NCI-H2029 (cell line): ENCODE results near the gene SPEF2.

Source experiments
- DNase-seq: peaks from one replicate; lab custom pipeline; 2025; lab: John Stamatoyannopoulos, UW

SPEF2 gene

DNA sequence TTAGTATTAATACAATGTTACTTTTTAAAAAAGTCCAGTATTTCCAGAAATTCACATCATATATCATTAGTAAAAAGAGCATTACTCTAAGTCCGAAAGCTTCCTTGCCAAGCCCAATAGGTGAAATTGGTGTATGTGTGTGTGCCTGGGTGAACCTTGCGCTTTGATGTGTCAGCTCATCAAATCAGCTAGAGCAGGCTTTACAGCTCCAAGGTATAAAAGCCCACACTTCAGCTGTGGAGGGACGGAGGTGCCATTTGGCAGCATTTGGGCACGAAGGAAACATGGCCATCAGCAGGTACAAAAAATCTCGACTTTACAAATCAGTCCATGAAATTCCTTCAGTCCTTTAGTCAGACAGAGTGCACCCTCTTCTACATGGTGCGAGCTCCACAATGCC, 162.6 kb downstream of the SPEF2 start:
- DNase-seq = no peak

DNA sequence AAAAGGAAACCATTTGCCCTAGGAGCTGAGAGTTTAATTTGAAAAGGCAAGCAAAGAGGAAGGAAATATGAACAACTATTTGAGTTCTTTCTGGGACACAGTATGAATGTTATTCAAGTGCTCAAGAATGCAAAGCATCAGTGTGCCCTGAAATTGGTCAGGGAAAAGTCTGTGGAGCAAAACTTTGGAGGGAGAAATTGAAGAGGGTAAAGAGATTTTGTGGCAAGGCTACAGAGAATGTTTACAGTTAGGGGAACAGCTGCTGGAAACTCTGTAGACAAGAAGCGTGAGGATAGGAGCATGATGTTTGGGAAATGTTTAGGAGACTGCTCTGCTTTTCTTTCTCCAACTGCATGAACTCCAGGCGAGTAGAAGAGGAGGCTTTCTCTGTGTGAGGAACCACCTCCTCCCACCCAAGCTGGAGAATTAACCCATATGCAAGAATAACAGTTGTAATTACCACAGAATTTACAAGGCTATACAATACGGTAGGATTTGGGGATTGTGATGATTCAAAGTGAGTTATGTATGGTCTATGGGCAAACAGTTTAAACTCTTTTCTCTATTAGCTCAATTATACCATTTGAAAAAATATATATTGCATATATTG, 163.6 kb downstream of the SPEF2 start:
- DNase-seq = no peak

DNA sequence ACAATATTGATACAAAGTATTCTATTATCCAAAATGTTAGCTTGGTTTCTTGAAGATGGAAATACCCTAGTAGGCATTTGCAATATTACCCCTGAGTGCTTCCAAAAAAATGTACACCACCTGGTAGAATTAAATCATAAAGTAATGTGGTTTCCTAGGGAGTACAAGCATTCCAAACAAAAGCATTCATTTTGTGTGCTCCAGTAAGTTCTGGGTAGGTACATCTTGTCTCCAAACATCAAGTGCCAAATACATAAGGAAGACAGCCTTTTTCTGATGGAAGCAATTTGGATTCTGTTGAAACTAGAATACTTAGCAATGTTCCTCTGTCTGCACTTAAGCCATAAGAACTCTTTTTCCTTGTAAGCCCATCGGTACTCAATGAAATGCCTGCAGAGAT, 165.9 kb downstream of the SPEF2 start:
- no peak for DNase-seq

DNA sequence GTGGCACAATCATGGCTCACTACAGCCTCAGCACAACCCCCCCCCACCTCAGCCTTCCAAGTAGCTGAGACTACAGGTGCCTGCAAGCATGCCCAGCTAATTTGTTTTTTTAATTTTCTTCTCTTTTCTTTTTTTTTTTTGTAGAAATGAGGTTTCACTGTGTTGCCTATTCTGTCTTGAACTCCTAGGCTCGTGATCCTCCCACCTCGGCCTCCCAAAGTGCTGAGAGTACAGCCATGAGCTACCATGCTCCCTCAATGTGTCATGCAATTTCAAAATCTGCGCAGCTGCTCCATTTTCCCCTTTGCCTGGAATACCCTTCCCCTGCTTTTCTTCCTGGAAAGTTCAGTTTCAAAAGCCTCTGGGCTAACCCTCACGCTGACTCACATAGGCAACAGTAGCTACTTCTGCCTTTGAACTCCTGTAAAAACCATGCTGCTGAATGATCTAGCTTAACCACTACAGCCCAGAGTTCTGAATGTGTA, 168.0 kb downstream of the SPEF2 start:
- DNase-seq = no peak

DNA sequence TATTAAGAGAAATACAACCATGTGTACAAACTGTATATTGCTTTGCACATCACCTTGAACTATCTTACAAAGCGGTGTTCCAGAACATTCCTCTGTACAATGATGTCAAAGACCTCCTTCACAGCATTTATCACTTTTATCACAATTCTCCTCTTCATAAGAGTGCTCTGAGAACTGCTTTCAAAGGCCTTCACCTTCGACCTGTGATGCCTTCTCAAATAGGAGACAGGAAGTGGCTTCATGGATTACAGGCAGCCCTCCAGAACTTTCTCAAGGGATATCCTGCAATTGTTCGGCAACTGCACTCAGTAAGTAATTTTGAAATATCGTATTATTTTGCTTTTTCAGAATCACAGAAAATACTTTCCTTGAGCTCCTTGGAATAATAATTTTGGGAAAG, 171.1 kb downstream of the SPEF2 start:
- no peak for DNase-seq

DNA sequence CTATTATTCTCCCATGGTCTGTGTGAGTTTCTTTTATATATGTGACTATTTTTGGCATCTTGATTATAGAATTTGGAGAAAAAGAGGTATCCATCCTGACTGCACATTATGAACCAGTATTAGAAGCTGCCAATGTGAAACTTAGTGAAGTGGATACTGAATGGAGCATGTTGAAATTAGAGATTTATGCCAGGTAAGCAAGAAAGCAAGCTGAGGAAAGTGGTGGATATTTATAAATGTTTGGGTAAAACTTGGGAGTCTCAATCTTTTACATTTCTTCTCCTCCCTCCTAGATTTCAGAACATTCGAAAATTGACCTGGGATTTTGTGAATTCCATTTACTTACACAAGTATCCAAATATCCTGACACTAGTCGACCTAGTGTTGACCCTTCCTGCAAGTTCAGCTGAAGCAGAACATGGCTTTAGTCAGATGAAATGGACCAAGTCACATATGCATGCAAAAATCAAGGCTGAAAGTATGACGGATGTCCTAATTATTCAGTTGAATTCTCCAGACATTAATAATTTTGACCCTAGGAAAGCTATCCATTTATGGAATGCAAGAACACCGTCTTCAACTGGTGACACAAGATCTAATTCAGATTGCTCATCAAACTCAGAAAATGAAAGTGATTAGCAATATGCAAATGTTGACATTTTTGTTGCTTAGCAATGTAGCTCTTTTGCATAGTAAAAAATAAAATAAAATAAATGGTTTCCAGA, 172.2 kb downstream of the SPEF2 start:
- DNase-seq = no peak

DNA sequence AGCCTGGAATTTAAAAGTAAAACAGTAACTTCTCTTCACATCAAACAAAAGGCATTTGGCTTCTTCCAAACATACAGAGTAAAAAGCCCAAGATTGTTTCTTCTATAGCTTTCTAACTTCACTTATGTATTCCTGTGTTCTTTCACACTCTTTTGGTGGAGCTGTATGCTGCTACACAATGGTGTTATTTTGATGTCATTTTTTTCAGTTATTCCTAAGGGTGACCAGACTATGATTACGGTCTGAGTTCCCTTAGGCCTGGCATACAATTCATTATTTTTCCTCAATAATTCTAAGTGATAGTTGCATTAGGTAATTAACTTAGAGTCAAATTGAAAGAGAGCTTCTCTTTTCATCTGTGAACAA, 172.8 kb downstream of the SPEF2 start:
- DNase-seq = no peak

DNA sequence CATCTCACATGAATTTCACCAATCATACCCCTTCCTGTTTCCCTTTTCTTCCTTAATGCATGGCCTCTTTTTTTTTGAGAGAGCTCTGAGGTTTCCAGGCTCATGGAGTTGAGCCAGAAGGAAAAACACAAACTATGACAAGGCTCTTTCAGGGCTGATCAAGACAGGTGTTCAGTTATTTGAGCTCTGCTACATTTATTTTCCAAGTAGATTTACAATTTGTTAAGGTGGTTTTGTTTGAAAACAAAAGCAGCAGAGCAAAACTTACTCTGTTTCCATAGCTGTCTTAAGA, 176.6 kb downstream of the SPEF2 start:
- DNase-seq = no peak

DNA sequence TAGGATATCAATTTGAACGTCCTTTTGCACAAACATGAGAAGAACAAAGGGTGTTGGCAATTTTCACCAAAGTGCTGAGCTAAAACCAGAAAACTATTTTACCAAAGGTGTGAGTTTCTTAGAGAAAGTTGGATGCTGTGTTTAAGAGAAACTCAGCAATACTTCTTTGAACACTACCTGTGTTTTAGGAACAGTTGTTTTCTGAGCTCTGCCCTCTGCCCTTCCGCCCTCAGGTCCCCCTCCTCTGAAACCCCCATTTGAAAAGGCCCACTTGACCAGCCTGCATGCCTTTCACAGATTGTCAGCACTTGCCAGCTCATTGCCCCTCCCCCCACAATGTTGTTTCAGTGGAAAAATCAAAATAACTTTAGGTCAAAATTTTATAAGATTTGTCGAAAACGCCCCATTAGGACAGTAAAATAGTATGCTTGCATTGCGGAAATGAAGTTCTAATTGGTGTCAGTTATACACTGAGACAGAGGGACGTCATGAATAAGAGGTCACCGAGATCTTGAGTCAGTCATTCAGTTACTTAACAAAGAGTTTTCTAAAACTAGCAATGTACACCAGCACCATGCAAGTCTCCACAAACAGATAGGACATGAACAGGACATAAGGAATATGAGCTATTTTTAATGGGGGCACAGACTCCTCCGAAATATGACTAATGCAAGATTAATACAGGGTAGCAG, 177.2 kb downstream of the SPEF2 start:
- no peak for DNase-seq

DNA sequence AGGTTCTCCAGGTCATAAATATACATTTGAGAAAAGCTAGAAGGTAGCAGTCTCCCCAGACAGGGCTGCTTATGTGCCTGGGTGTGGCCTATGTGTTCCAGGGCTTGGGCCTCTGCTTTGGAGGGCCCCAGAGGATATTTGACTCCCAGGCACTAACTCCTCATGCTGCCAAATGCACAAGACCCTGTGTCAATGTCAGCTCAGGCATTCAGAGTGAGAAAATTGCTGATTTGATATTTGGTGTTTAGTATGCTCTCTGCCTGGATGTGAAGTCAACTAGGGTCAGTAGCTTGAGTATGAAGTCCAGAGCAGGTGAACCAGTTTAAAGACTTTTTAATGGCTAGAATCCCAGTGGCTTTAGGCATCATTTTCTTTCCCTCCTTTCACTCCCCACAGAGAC, 181.5 kb downstream of the SPEF2 start:
- no peak for DNase-seq

DNA sequence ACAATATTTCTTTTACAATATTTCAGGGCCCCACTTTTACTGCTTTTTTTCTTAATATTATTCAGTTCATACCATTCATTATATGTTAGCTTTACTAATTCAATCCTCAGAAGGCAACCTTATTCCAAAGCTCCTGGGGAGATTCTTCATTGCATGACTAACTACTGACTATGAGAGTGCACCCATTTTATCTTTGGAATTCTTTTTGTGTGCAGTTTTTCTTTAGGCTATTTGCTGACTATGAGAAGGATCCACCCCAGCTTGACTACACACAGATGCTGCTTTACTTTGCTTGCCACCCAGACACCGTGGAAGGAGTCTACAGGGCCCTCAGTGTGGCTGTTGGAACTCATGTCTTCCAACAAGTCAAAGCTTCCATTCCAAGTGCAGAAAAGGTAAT, 182.1 kb downstream of the SPEF2 start:
- no peak for DNase-seq

DNA sequence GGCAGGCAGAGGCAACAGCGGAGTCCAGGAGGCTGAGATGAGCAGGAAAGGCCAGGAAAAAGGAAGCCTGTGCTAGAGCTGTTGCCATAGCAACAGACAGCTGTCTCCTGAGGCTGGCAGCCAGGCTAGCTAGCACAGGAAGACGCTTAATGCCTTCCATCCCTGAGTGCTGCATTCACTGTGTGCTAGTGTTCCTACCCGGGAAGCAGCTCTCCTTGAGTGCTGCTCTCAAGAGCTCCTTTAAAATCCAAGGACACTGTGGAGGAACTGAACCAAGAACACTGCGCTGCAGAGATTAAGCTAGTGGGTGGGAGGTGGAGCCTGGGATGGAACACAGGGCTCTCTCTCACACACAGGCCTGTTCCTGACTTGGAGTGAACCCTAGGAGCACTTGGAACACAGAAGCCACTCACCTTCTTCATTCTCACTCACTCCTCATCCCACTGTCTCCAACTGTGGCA, 185.6 kb downstream of the SPEF2 start:
- DNase-seq = peak; percentile 64

DNA sequence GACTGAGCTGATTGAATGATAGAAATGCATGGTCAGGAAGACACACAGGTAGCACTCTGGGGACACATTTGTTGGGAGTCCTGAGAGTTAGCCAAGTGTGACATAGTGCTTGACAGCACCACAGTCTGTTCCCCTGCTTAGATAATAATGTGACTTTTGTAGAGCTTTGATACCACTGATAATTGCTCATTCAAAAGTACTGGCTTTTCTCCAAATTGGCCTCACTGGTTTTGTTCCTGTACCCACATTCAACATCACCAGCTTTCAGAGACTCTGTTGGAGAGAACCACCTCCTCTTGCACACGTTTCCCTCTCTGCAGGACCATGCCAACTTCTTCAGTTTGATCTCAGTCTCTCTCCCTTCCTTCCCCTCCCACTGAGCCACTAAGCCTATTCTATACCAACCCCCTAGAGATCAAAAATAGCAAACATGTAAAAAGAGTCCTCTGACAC, 186.6 kb downstream of the SPEF2 start:
- DNase-seq = no peak

DNA sequence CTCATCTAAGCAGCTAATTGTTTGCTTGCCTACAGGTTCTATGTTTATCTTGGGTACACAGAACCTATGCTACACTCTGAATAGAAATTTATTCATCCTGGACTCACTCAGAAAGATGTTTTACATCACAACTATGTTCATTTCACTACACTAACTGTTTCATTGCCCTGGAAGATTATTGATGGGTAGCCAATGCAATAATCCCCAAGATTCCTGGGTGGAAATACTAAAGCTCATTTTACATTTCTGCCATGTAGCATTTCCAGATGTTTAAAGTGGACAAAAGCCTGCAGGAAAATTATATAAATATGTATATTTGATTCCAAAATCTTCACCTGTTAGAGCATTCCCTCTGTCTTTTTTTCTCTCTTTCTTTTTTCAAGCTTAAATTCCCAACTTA, 187.2 kb downstream of the SPEF2 start:
- no peak for DNase-seq

DNA sequence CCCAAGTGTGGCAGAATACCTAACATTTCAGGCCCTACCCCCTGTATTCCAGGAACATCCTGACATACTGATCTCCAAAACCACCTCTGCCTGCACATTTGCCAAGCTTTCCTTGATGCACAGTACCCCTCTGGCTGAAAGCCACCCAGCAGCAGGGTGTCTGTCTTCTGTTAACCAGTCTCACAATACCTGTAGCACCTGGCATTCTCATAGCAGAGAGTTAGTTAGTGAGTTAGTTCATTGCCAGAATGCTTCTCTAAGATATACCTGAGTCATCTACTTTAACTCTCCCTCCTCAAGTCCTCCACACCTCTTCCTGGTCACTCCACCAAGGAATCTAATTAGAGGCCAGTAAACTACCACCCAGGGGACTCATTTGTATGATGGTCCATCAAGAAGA, 192.9 kb downstream of the SPEF2 start:
- no peak for DNase-seq

DNA sequence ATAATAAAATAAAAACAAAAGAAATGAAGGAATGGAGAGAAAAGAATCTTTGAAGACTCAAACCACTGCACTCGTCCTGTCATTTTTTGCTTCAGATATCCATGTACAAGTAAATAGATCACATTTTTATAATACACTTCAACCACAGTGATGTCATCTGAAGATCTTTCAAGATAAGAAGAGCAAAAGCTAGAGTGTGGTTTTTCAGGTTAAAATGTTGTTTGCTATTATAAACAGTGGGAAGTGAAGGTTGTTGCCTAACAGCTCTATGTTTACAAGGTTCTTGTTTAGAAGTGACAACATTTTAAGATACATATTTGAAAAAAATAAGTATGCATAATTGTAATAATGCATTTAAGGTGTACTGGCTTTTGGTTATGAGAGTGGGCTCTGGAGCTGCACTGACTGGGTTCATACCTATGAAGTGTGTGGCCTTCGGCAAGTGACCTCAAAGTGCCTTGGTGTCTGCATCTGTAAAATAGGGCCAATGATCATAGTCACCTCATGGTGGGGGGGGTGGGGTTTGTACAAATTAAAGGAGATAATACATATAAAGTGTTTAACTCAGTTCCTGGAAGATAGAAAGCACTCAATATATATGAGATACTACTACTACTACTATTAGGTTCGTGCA, 193.6 kb downstream of the SPEF2 start:
- no peak for DNase-seq

DNA sequence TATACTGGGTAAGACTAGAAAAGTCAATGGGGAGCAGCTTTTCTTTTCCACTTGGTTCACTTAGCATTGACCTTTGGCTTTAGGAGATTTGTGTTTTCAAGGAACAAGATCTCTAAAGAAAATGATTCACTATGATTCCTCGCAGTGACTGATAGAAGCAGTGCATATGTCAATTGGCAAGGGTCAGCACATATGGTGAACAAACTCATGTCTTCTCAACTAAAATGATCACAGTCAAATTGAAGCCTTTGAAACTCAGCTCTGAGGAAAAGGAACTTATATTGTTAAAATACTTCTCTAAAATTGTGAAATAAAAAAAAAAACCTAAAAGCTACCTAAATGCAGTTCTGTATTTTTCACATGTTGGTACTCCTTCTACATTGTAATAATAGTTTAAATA, 195.9 kb downstream of the SPEF2 start:
- DNase-seq = no peak

DNA sequence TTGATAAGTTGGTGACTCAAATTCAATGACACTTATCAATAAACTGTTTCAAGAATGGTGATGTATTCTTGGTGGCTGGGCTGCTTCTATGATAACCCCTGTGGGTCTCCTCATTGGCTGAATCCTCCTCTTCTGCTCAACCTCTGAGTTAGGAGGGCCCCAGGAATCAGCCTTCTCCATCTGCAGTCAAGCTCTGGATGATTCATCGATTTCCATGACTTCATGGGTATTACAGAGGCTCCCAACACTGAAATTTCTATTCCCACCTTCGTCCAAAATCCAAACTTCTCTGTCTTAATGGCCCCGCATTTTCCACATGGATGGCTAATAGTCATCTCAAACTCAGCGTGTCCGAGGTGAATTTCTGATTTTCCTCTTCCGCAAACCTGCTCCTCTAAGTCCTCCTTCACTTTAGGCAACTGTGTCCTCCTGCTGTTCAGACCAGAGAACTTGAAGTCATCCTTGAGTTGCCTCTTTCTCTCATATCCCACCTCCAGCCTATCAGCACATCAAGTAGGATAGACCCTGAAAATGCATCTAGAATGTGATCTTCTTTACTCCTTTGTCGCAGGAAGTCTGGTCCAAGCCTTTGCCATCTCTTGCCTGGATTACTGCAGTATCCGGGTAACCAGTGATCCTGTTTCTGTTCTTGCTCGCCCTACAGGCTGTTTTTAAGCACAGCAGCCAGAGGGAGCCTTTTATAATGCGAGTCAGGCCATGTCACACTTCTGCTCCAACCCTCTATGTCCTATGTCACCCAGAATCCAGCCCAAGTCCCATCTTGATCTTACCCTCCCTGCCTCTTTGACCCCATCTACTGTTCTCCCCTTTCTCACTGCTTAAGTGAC, 197.7 kb downstream of the SPEF2 start:
- peak; percentile 10 for DNase-seq

DNA sequence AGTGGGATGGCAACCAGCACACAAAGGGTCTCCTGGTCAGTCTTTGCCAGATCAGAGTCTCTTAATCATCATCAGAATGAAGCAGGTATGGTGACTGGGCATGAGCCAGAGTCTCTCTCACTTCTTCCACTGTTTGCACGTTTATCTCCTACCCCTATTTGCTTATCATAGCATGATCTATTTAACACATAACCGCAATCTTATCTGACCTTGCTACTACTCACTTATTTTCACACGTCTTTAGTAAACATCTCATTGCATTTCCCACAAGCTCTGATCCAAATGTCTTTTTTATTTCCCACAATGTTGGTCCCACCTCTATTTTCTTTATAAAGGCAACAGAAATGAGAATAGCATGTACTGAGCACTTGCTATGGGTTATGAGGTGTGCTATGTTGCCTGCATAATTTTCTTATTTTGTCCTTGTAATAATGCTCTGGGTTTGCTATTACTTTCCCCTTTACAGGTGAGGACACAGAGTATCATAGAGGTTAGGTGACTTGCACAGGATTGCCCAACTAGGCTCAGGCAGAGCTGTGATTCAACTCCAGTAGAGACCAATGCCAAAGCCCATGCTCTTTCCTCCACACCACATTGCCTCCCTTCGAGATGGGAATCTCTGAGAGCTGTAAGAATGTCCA, 199.3 kb downstream of the SPEF2 start:
- no peak for DNase-seq

DNA sequence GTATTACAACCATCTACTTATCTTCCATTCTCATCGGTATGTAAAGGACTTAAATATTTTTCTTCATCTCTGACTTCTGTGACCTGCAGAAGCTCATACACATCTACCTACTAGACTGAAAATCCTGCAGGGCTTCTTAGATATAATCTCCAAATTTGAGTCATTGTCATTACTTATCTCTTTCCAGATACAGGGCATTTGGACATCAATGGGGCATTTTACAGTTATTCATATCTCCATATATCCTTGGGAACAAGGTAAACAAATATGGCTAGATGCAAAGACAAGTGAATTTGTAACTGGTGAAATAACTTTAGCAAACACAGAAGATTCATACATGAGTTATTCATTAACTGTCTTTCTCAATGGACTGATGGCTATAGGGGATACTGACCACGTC, 201.4 kb downstream of the SPEF2 start:
- DNase-seq = no peak

DNA sequence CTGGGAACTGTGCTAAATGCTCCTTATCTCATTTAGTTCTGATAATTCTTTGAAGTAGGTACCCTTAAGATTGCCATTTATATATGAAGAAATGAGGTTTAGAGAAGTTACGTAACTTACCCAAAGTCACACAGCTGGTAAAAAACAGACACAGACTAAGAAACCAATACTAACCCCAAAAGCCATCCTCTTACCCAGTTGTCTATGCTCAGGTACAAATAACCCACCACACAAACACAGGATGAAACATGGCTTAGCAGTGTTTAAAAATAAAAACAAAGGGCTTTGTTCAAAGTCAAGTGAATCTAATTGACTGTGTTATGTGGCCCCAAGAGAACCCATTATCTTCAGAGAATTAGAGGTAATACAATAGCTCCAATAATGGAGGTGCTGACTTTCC, 202.0 kb downstream of the SPEF2 start:
- DNase-seq = no peak

DNA sequence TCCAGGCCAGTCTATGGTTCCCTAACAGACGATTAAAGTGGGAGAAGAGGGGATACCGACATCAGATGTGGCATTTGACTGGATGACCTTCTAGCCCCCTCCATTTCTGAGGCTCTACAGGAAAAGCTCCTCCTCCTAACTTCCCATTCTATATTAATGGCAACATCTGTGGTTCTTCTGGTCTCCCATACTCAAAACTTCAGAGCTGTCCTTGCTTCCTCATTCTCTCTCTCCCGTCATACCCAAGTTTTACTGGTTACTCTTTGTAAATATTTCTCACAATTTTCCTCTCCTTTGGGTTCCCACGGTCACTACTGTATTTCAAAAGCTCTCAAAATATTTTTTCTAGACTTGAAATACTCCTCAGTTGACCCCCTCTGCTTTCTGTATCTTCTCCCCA, 203.1 kb downstream of the SPEF2 start:
- DNase-seq = no peak
